GM12875 (cell line): ENCODE data around the gene ENOX1.

Source experiments
- H3K4me3 ChIP-seq: one replicate; pipeline ENCODE4 v1.5.1; 2011; ENCODE audit warnings: low read depth, low read length, control low read depth
- TF ChIP-seq, protein P1 (sequence below): IDR thresholded peaks from 2 replicates; pipeline ENCODE4 v1.5.1; 2011; ENCODE audit warnings: low read depth, mild to moderate bottlenecking, control low read depth, inconsistent platforms, low read length, moderate library complexity, borderline replicate concordance; ENCODE audit not compliant: insufficient read depth

The ENOX1 gene

GRCh38 chr13:43473437-43473836, 313.3 kb downstream of the ENOX1 start:
- no peak overlapping the region for H3K4me3 ChIP-seq
- TF ChIP-seq, protein P1, sequence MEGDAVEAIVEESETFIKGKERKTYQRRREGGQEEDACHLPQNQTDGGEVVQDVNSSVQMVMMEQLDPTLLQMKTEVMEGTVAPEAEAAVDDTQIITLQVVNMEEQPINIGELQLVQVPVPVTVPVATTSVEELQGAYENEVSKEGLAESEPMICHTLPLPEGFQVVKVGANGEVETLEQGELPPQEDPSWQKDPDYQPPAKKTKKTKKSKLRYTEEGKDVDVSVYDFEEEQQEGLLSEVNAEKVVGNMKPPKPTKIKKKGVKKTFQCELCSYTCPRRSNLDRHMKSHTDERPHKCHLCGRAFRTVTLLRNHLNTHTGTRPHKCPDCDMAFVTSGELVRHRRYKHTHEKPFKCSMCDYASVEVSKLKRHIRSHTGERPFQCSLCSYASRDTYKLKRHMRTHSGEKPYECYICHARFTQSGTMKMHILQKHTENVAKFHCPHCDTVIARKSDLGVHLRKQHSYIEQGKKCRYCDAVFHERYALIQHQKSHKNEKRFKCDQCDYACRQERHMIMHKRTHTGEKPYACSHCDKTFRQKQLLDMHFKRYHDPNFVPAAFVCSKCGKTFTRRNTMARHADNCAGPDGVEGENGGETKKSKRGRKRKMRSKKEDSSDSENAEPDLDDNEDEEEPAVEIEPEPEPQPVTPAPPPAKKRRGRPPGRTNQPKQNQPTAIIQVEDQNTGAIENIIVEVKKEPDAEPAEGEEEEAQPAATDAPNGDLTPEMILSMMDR: no peak

- TF ChIP-seq, protein P1: no peak
- H3K4me3 ChIP-seq: no peak overlapping the region
Measured at GRCh38 chr13:43472980-43473379, 313.8 kb downstream of the ENOX1 start.

- TF ChIP-seq, protein P1: no peak
- no peak overlapping the region for H3K4me3 ChIP-seq
Measured at GRCh38 chr13:43472339-43472738, 314.4 kb downstream of the ENOX1 start.

DNA sequence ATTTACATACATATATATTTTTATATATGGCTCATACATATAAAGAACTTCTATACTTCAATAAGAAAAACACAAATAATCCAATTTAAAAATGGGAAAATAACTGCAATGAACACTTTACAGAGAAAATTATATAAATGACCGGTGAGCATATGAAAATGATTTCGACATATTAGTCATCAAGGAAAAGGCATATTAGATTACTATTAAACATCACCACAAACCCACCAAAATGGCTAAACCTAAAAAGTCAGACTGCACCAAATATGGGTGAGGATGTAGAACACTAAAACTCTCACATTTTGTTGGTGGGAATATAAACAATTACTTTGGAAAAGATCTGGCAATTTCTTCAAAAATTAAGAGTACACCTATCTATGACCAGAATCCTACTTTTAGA, 316.2 kb downstream of the ENOX1 start:
- TF ChIP-seq, protein P1: no peak
- H3K4me3 ChIP-seq: no peak overlapping the region

- TF ChIP-seq, protein P1: no peak
- H3K4me3 ChIP-seq: no peak overlapping the region
Measured at GRCh38 chr13:43469791-43470190, 317.0 kb downstream of the ENOX1 start.

GRCh38 chr13:43464578-43465264, 322.1 kb downstream of the ENOX1 start:
- TF ChIP-seq, protein P1: no peak
- H3K4me3 ChIP-seq: no peak overlapping the region

GRCh38 chr13:43448605-43449336, 338.0 kb downstream of the ENOX1 start:
- TF ChIP-seq, protein P1: no peak
- no peak overlapping the region for H3K4me3 ChIP-seq
